RKO (cell line): Measurements from ENCODE around the gene BTN2A1.

Experiments used
- DNase-seq: peaks from one replicate; pipeline ENCODE4 v3.0.0-alpha.2; 2016; ENCODE audit warnings: low spot score

The BTN2A1 gene

GRCh38 chr6:26493258-26493657 lies 35.5 kb downstream of the BTN2A1 start:
- peak; percentile 66 for DNase-seq

- no peak for DNase-seq
Observed at GRCh38 chr6:26494117-26494516, 36.4 kb downstream of the BTN2A1 start.

GRCh38 chr6:26495281-26495680 lies 37.5 kb downstream of the BTN2A1 start:
- DNase-seq = no peak

GRCh38 chr6:26497610-26498009 lies 39.9 kb downstream of the BTN2A1 start:
- no peak for DNase-seq

- DNase-seq = no peak
Observed at GRCh38 chr6:26500102-26500501, 42.3 kb downstream of the BTN2A1 start, which contains the start of gene BTN1A1. BTN1A1 (plus strand) TSS chr6:26500303; CDS start chr6:26501287, 984 bp downstream.

GRCh38 chr6:26501482-26501986 lies 43.8 kb downstream of the BTN2A1 start:
- DNase-seq = no peak

GRCh38 chr6:26502165-26502564 lies 44.4 kb downstream of the BTN2A1 start:
- no peak for DNase-seq

- DNase-seq = no peak
Observed at GRCh38 chr6:26502626-26503025, 44.9 kb downstream of the BTN2A1 start.

GRCh38 chr6:26507658-26508057 lies 49.9 kb downstream of the BTN2A1 start:
- DNase-seq = no peak

- DNase-seq = peak; percentile 81
Observed at GRCh38 chr6:26511033-26511432, 53.3 kb downstream of the BTN2A1 start.

- no peak for DNase-seq
Observed at GRCh38 chr6:26514984-26515383, 57.2 kb downstream of the BTN2A1 start.

GRCh38 chr6:26516481-26517427 lies 59.0 kb downstream of the BTN2A1 start:
- DNase-seq = no peak
